Panc1 (cell line): ENCODE measurements around the gene PTMS. TPM values are rescaled to one million over a fixed set of nuclear protein-coding genes. Genes with fewer than 3 reads are reported as not detected.

Experiments used
- ATAC-seq: fragments of 200-7000 bp; cut with Tn5 transposase; 2 replicates; pipeline ENCODE4 v1.9.1; 2020; ENCODE audit warnings: mild to moderate bottlenecking, moderate library complexity
- BruUV-seq: library from RNA; stranded (reverse); fragments of 400-500 nt; replicated peaks from 2 replicates; lab custom pipeline; 2021; lab: Mats Ljungman, UMichigan
- CTCF ChIA-PET: fragments of 300-600 bp; sonication (Branson Sonifier 250); formaldehyde crosslinking; loops from one replicate; lab custom pipeline; 2022; ENCODE audit warnings: antibody characterized with exemption; lab: Charles Lee
- POLR2A ChIA-PET: fragments of 300-600 bp; sonication (Branson Sonifier 250); formaldehyde crosslinking; loops from one replicate; lab custom pipeline; 2022; ENCODE audit warnings: antibody characterized with exemption; lab: Charles Lee
- DNase-seq: peaks from one replicate; pipeline ENCODE4 v3.0.0-alpha.2; 2010; ENCODE audit warnings: low read depth, low spot score
- H3K27ac ChIP-seq: 2 replicates; pipeline ENCODE4 v1.5.1; 2011; ENCODE audit warnings: mild to moderate bottlenecking, low read length, inconsistent platforms
- H3K27me3 ChIP-seq: fragments of 200-500 bp; sonication (Bioruptor generic); 2 replicates; pipeline ENCODE4 v1.6.0; 2014; ENCODE audit warnings: low read length, inconsistent platforms; ENCODE audit not compliant: control insufficient read depth, insufficient read depth
- H3K36me3 ChIP-seq: fragments of 200-500 bp; sonication (Bioruptor generic); 2 replicates; pipeline ENCODE4 v1.5.1; 2014; ENCODE audit warnings: inconsistent platforms, mild to moderate bottlenecking, low read length, moderate library complexity; ENCODE audit not compliant: control insufficient read depth, insufficient read depth
- H3K4me1 ChIP-seq: 2 replicates; pipeline ENCODE4 v1.5.1; 2011; ENCODE audit warnings: inconsistent platforms, mild to moderate bottlenecking, low read length, moderate library complexity; ENCODE audit not compliant: control insufficient read depth, insufficient read depth
- H3K4me3 ChIP-seq, 2 experiments: 2 replicates each; pipeline ENCODE4 v1.5.1; 2011 to 2012; ENCODE audit warnings: low read depth in 2 of 2, low read length in 2 of 2, mild to moderate bottlenecking in 2 of 2, inconsistent platforms in 1 of 2, moderate library complexity in 1 of 2
- H3K9me3 ChIP-seq: fragments of 200-500 bp; sonication (Bioruptor generic); 2 replicates; pipeline ENCODE4 v1.5.1; 2014; ENCODE audit warnings: low read depth, mild to moderate bottlenecking, inconsistent platforms, low read length, moderate library complexity; ENCODE audit not compliant: control insufficient read depth, insufficient read depth
- CTCF ChIP-seq: fragments of 450-650 bp; IDR thresholded peaks from 2 replicates; pipeline ENCODE4 v1.5.1; 2017; ENCODE audit warnings: mild to moderate bottlenecking
- POLR2AphosphoS5 ChIP-seq: IDR thresholded peaks from 2 replicates; pipeline ENCODE4 v1.6.1; 2012; ENCODE audit warnings: mild to moderate bottlenecking, low read depth, low read length, moderate library complexity
- REST ChIP-seq, 2 experiments: IDR thresholded peaks; 2 replicates each; pipeline ENCODE4 v1.6.1; 2011 to 2012; ENCODE audit warnings: low read depth in 2 of 2, control low read depth in 1 of 2, low read length in 1 of 2, mild to moderate bottlenecking in 1 of 2, moderate library complexity in 1 of 2; ENCODE audit not compliant: insufficient read depth in 1 of 2
- SIN3A ChIP-seq: IDR thresholded peaks from 2 replicates; pipeline ENCODE4 v1.6.1; 2012; ENCODE audit warnings: low read depth, mild to moderate bottlenecking, low read length, moderate library complexity, borderline replicate concordance; ENCODE audit not compliant: insufficient read depth
- TCF7L2 ChIP-seq: IDR thresholded peaks from 2 replicates; pipeline ENCODE4 v1.6.1; 2011; ENCODE audit warnings: mild to moderate bottlenecking, low read depth, low read length, inconsistent platforms
- in situ Hi-C: cut with HindIII; loops from 2 replicates; pipeline ENCODE4 v1.10.0; 2016; ENCODE audit warnings: low sequenced_read_pairs, low pct_unique_long_range_greater_than_20kb
- intact Hi-C: fragments of 100-400 bp; cut with micrococcal nuclease; formaldehyde crosslinking; loops from one replicate; pipeline ENCODE4 v1.10.0; 2022; ENCODE audit not compliant: unreplicated experiment
- total RNA-seq: library from RNA; stranded (reverse); gene quantifications from one replicate; pipeline ENCODE4 v1.2.1, GENCODE V29; 2021; ENCODE audit not compliant: unreplicated experiment

The PTMS gene
- total RNA-seq, 1 experiment from 2014 or later, result 395 TPM

GRCh38 chr12:6792522-6793201 lies 26.5 kb downstream of the PTMS start:
- H3K9me3 ChIP-seq, result no peaks in the 10 kb centered on the region
- H3K4me1 ChIP-seq, result no peaks in the 10 kb centered on the region
- DNase-seq (no peak), ATAC-seq (peak; percentile 70)
- TF ChIP-seq POLR2AphosphoS5 (no peak), CTCF (no peak), TCF7L2 (no peak), REST (IDR thresholded peaks at IDR 0.05; ENCODE audit: insufficient read depth in 1 of 2, low read depth in 2 of 2, low read length in 1 of 2) (no peak), SIN3A (no peak)
- CTCF ChIA-PET, result interaction anchor here (0.6 kb wide), 1 partner anchor 143 kb away, joined by 4 read pairs; no protein-coding TSS in a partner anchor
- POLR2A ChIA-PET, result interaction anchor here (0.6 kb wide), 1 partner anchor 15 kb away, joined by 7 read pairs; no protein-coding TSS in a partner anchor
- no peak overlapping the region for H3K4me3 ChIP-seq
- in situ Hi-C loops (no loop called here), intact Hi-C loops (no loop called here)
- BruUV-seq, result no TSS peak
- H3K36me3 ChIP-seq, result no peaks in the 10 kb centered on the region
- H3K27ac ChIP-seq, result no peak overlapping the region
- no peaks in the 10 kb centered on the region for H3K27me3 ChIP-seq

- in situ Hi-C loops, result no loop called here
- BruUV-seq, result no TSS peak
- ATAC-seq (no peak), DNase-seq (no peak)
- Histone ChIP-seq H3K27ac (no peak overlapping the region), H3K4me3 (no peak overlapping the region), H3K27me3 (no peaks in the 10 kb centered on the region), H3K36me3 (no peaks in the 10 kb centered on the region), H3K9me3 (no peaks in the 10 kb centered on the region), H3K4me1 (no peaks in the 10 kb centered on the region)
- ChIA-PET CTCF (no interaction called here), POLR2A (no interaction called here)
- intact Hi-C loops, result no loop called here
- TF ChIP-seq REST (IDR thresholded peaks at IDR 0.05; ENCODE audit: insufficient read depth in 1 of 2, low read depth in 2 of 2, low read length in 1 of 2), result no peak
- TF ChIP-seq POLR2AphosphoS5, result no peak
- TF ChIP-seq SIN3A, result no peak
- TF ChIP-seq TCF7L2, result no peak
- no peak for TF ChIP-seq CTCF
Measured at GRCh38 chr12:6795088-6795487, 28.9 kb downstream of the PTMS start.
